H1 (cell line): ENCODE results near the gene ELANE. TPM values are rescaled to one million over a fixed set of nuclear protein-coding genes. Genes with fewer than 3 reads are reported as not detected.
A peak's percentile ranks its signal among the peaks of the same experiment; 100 is the strongest.

ENCODE experiments used
- CTCF ChIA-PET: fragments of 300-600 bp; sonication (Branson Sonifier 250); formaldehyde crosslinking; loops from one replicate; lab custom pipeline; 2021; ENCODE audit not compliant: partially characterized antibody; lab: Charles Lee
- POLR2A ChIA-PET: fragments of 300-600 bp; sonication (Branson Sonifier 250); formaldehyde crosslinking; loops from one replicate; lab custom pipeline; 2021; ENCODE audit warnings: inconsistent platforms; ENCODE audit not compliant: partially characterized antibody; lab: Charles Lee
- DNase-seq, 2 experiments: peaks; one replicate each; pipeline versions ENCODE4 v3.0.0 to v3.0.0-alpha.2; 2010 to 2022; ENCODE audit warnings: low spot score in 2 of 2, low read depth in 1 of 2, mixed read lengths in 1 of 2
- FAIRE-seq: peaks from 2 replicates; lab custom pipeline; 2011; peaks lifted over from hg19 to GRCh38; lab: Jason Lieb, UNC
- H2AFZ ChIP-seq: 2 replicates; pipeline ENCODE4 v1.8.1; 2012; ENCODE audit warnings: low read length, inconsistent platforms
- H2AK5ac ChIP-seq: 2 replicates; pipeline ENCODE4 v1.6.1; 2013; ENCODE audit warnings: low read depth, low read length
- H2BK120ac ChIP-seq: replicated peaks from 2 replicates; pipeline ENCODE3; 2013; ENCODE audit warnings: low read depth, low read length, inconsistent platforms
- H2BK12ac ChIP-seq: 2 replicates; pipeline ENCODE4 v1.6.1; 2013; ENCODE audit warnings: low read depth, low read length
- H2BK15ac ChIP-seq: 2 replicates; pipeline ENCODE4 v1.6.1; 2013; ENCODE audit warnings: low read length
- H2BK20ac ChIP-seq: 2 replicates; pipeline ENCODE4 v1.6.1; 2013; ENCODE audit warnings: low read length
- H2BK5ac ChIP-seq: 2 replicates; pipeline ENCODE4 v1.6.1; 2013; ENCODE audit warnings: low read depth, low read length
- H3K14ac ChIP-seq: 2 replicates; pipeline ENCODE4 v1.6.1; 2013; ENCODE audit warnings: inconsistent platforms; ENCODE audit not compliant: insufficient read length
- H3K18ac ChIP-seq: 2 replicates; pipeline ENCODE4 v1.6.1; 2013; ENCODE audit warnings: low read length; ENCODE audit errors: extremely low read depth
- H3K23ac ChIP-seq: 2 replicates; pipeline ENCODE4 v1.6.1; 2013; ENCODE audit warnings: inconsistent platforms; ENCODE audit not compliant: insufficient read length
- H3K23me2 ChIP-seq: 2 replicates; pipeline ENCODE4 v1.6.1; 2013; ENCODE audit warnings: low read depth, low read length
- H3K27ac ChIP-seq: 2 replicates; pipeline ENCODE4 v1.6.1; 2011; ENCODE audit warnings: low read depth, low read length, inconsistent platforms
- H3K27me3 ChIP-seq, 4 experiments: replicated peaks in 1 of 4; 1 replicate in 1 of 4; 2 replicates in 3 of 4; pipeline versions ENCODE4 v1.6.1 to v1.8.1; 2011 to 2013; ENCODE audit warnings: low read length in 3 of 4, mild to moderate bottlenecking in 3 of 4, inconsistent platforms in 2 of 4, mixed read lengths in 2 of 4, moderate library complexity in 1 of 4; ENCODE audit not compliant: control insufficient read depth in 3 of 4, insufficient read depth in 3 of 4; ENCODE audit errors: extremely low read depth in 1 of 4
- H3K36me3 ChIP-seq, 4 experiments: 2 replicates each; pipeline versions ENCODE4 v1.6.1 to v1.8.1; 2011 to 2013; ENCODE audit warnings: mild to moderate bottlenecking in 4 of 4, low read length in 3 of 4, moderate library complexity in 2 of 4, control low read depth in 1 of 4, inconsistent platforms in 1 of 4; ENCODE audit not compliant: insufficient read depth in 4 of 4, control insufficient read depth in 2 of 4
- H3K4ac ChIP-seq: replicated peaks from 2 replicates; pipeline ENCODE3; 2013; ENCODE audit warnings: low read length, low read depth, mixed read lengths, inconsistent platforms; ENCODE audit not compliant: insufficient read length
- H3K4me1 ChIP-seq, 4 experiments: replicated peaks in 1 of 4; 1 replicate in 1 of 4; 2 replicates in 3 of 4; pipeline versions ENCODE4 v1.6.1 to v1.8.1; 2011 to 2013; ENCODE audit warnings: low read length in 3 of 4, inconsistent platforms in 2 of 4, mixed read lengths in 1 of 4; ENCODE audit not compliant: insufficient read depth in 4 of 4, control insufficient read depth in 3 of 4
- H3K4me2 ChIP-seq, 2 experiments: 2 replicates each; pipeline versions ENCODE4 v1.6.1 to v1.8.1; 2011 to 2013; ENCODE audit warnings: low read depth in 2 of 2, low read length in 2 of 2, control low read depth in 1 of 2, inconsistent platforms in 1 of 2, mild to moderate bottlenecking in 1 of 2; ENCODE audit not compliant: insufficient read depth in 1 of 2
- H3K4me3 ChIP-seq, 4 experiments: fragments of 200-600, 300-600 bp in 1 of 4; sonication (generic), shearing (Covaris generic), sonication (Bioruptor Twin) in 1 of 4; 2 replicates each; pipeline versions ENCODE4 v1.5.1 to v1.8.1; 2011 to 2016; ENCODE audit warnings: low read length in 4 of 4, low read depth in 3 of 4, control low read depth in 2 of 4, inconsistent platforms in 2 of 4, mild to moderate bottlenecking in 2 of 4, mixed read lengths in 1 of 4, moderate library complexity in 1 of 4; ENCODE audit not compliant: insufficient read depth in 2 of 4; ENCODE audit errors: extremely low read depth in 1 of 4
- H3K56ac ChIP-seq: replicated peaks from 2 replicates; pipeline ENCODE3; 2013; ENCODE audit warnings: low read depth, mild to moderate bottlenecking, mixed read lengths, low read length, inconsistent platforms; ENCODE audit not compliant: insufficient read length
- H3K79me1 ChIP-seq: 2 replicates; pipeline ENCODE4 v1.6.1; 2013; ENCODE audit warnings: low read depth, low read length, control low read depth
- H3K79me2 ChIP-seq, 2 experiments: 2 replicates each; pipeline versions ENCODE4 v1.6.1 to v1.8.1; 2012 to 2013; ENCODE audit warnings: low read length in 2 of 2, mild to moderate bottlenecking in 2 of 2, inconsistent platforms in 1 of 2; ENCODE audit not compliant: insufficient read depth in 2 of 2, control insufficient read depth in 1 of 2
- H3K9ac ChIP-seq, 4 experiments: replicated peaks in 1 of 4; 1 replicate in 1 of 4; 2 replicates in 3 of 4; pipeline versions ENCODE4 v1.6.1 to v1.8.1; 2011 to 2013; ENCODE audit warnings: low read depth in 3 of 4, low read length in 3 of 4, control low read depth in 2 of 4, mild to moderate bottlenecking in 2 of 4, moderate library complexity in 2 of 4, inconsistent platforms in 1 of 4; ENCODE audit errors: extremely low read depth in 1 of 4
- H3K9me3 ChIP-seq, 2 experiments: 2 replicates each; pipeline versions ENCODE4 v1.6.1 to v1.8.1; 2012 to 2013; ENCODE audit warnings: mild to moderate bottlenecking in 2 of 2, moderate library complexity in 2 of 2, control low read depth in 1 of 2, inconsistent platforms in 1 of 2, low read depth in 1 of 2, low read length in 1 of 2, mixed read lengths in 1 of 2; ENCODE audit not compliant: insufficient read depth in 2 of 2
- H4K20me1 ChIP-seq, 2 experiments: replicated peaks in 1 of 2; 2 replicates each; pipeline versions ENCODE3 to v1.8.1; 2011 to 2013; ENCODE audit warnings: inconsistent platforms in 2 of 2, low read length in 2 of 2, mild to moderate bottlenecking in 1 of 2; ENCODE audit not compliant: insufficient read depth in 2 of 2, control insufficient read depth in 1 of 2
- H4K5ac ChIP-seq: 2 replicates; pipeline ENCODE4 v1.6.1; 2013; ENCODE audit warnings: low read length, low read depth, mixed read lengths, inconsistent platforms; ENCODE audit not compliant: insufficient read length
- H4K8ac ChIP-seq: 2 replicates; pipeline ENCODE4 v1.8.0; 2013; ENCODE audit warnings: mild to moderate bottlenecking, moderate library complexity, low read length, inconsistent platforms; ENCODE audit not compliant: insufficient read depth; ENCODE audit errors: extremely low read depth
- H4K91ac ChIP-seq: replicated peaks from 2 replicates; pipeline ENCODE3; 2013; ENCODE audit warnings: low read length, mixed read lengths, inconsistent platforms; ENCODE audit not compliant: insufficient read length
- CEBPB ChIP-seq: IDR thresholded peaks from 2 replicates; pipeline ENCODE4 v1.6.1; 2012; ENCODE audit warnings: low read depth, low read length
- CREB1 ChIP-seq: IDR thresholded peaks from 2 replicates; pipeline ENCODE4 v1.6.1; 2012; ENCODE audit warnings: inconsistent platforms
- CTBP2 ChIP-seq: IDR thresholded peaks from 2 replicates; pipeline ENCODE4 v1.7.0; 2011; ENCODE audit warnings: borderline replicate concordance, mild to moderate bottlenecking, moderate library complexity, mixed read lengths, low read length; ENCODE audit not compliant: insufficient read depth, insufficient read length
- EP300 ChIP-seq, 2 experiments: IDR thresholded peaks; 1 replicate in 1 of 2; 2 replicates in 1 of 2; pipeline ENCODE4 v1.6.1; 2011 to 2012; ENCODE audit warnings: low read depth in 2 of 2, low read length in 2 of 2, mild to moderate bottlenecking in 2 of 2, borderline replicate concordance in 1 of 2, inconsistent platforms in 1 of 2, moderate library complexity in 1 of 2
- JUND ChIP-seq: IDR thresholded peaks from 2 replicates; pipeline ENCODE4 v1.6.1; 2011; ENCODE audit warnings: mild to moderate bottlenecking, improper control_type of control experiment, low read length
- KDM1A ChIP-seq: fragments of 200-600, 300-600 bp; sonication (generic); IDR thresholded peaks from 2 replicates; pipeline ENCODE4 v1.7.1; 2016; ENCODE audit warnings: mild to moderate bottlenecking, low read length, borderline replicate concordance
- MAFK ChIP-seq: IDR thresholded peaks from 2 replicates; pipeline ENCODE4 v1.6.1; 2012; ENCODE audit warnings: low read depth, mild to moderate bottlenecking, improper control_type of control experiment, low read length
- SAP30 ChIP-seq: fragments of 300-600 bp; sonication (generic); IDR thresholded peaks from 2 replicates; pipeline ENCODE4 v1.7.1; 2012; ENCODE audit warnings: low read length, moderate library complexity, mild to moderate bottlenecking, inconsistent platforms; ENCODE audit not compliant: insufficient read depth, insufficient replicate concordance
- SIN3A ChIP-seq, 2 experiments: IDR thresholded peaks in 1 of 2; conservative IDR thresholded peaks in 1 of 2; 2 replicates each; pipeline ENCODE4 v1.6.1; 2011 to 2012; ENCODE audit warnings: low read length in 2 of 2, improper control_type of control experiment in 1 of 2, low read depth in 1 of 2, mild to moderate bottlenecking in 1 of 2
- SP4 ChIP-seq: IDR thresholded peaks from 2 replicates; pipeline ENCODE4 v1.6.1; 2012; ENCODE audit warnings: low read length, inconsistent platforms
- TCF12 ChIP-seq: IDR thresholded peaks from 2 replicates; pipeline ENCODE4 v1.6.1; 2011; ENCODE audit warnings: low read depth, mild to moderate bottlenecking, low read length
- WGBS, 2 experiments: shearing (Covaris generic) in 1 of 2; methylation state at CpG; one replicate each; pipeline versions ENCODE4 v1.1.6 to v1.1.7; 2013 to 2015; ENCODE audit warnings: low lambda C conversion rate in 2 of 2, mixed read lengths in 2 of 2, inconsistent platforms in 1 of 2, low coverage in 1 of 2, missing lambda C conversion rate in 1 of 2; ENCODE audit not compliant: insufficient replicate concordance in 2 of 2, insufficient coverage in 1 of 2, insufficient read length in 1 of 2; ENCODE audit errors: extremely low coverage in 1 of 2, missing lambda C conversion rate in 1 of 2; 5-methylcytosine and 5-hydroxymethylcytosine counted together
- polyA plus RNA-seq, 7 experiments: library from polyadenylated mRNA; depleted of rRNA in 3 of 7; stranded (reverse) in 5 of 7; unstranded in 2 of 7; fragments of >200 nt in 5 of 7; fragments of 200-250 nt in 2 of 7; gene quantifications; 1 replicate in 5 of 7; 2 replicates in 1 of 7; 4 replicates in 1 of 7; pipeline versions ENCODE4 v1.2.1 to v1.2.3, GENCODE V29; 2011 to 2013; ENCODE audit warnings: missing spikeins in 2 of 7, mixed read lengths in 2 of 7
- total RNA-seq: library from RNA; stranded (reverse); fragmentation: NEBNext Ultra II Directional; extraction: Animal tissue kit (Norgen Biotek cat#: 25700); gene quantifications from 2 replicates; pipeline ENCODE4 v1.2.1, GENCODE V29; 2021
- TF ChIP-seq, protein P1 (sequence below): IDR thresholded peaks from 2 replicates; pipeline ENCODE4 v1.6.1; 2011; ENCODE audit warnings: low read length, improper control_type of control experiment

ELANE gene
- total and polyA plus RNA-seq, 2 of the 8 experiments (the other 6 are each of a cell fraction or from before 2014, with no cell fraction given), result not detected

GRCh38 chr19:844546-844971, 7.5 kb upstream of the ELANE start:
- Histone ChIP-seq H3K56ac (no peak overlapping the region), H3K23ac (no peak overlapping the region), H3K9ac (no peak overlapping the region; a peak in 1 of 7 replicates), H3K27ac (no peak overlapping the region), H3K36me3 (no peaks in the 10 kb centered on the region), H3K23me2 (peaks cover 6% of the 10 kb centered on the region; the same call in 1 of the 2 replicates), H2AK5ac (no peak overlapping the region), H4K20me1 (no peaks in the 10 kb centered on the region), H4K91ac (no peak overlapping the region), H3K14ac (peak overlapping the region; percentile 94), H2BK15ac (no peak overlapping the region), H3K4me1 (peaks cover 0 to 6% (median 4%) of the 10 kb centered on the region in 4 experiments; a peak in 4 of 7 replicates), H3K4me2 (no peak overlapping the region; a peak in 1 of 4 replicates), H3K4ac (peak overlapping the region; percentile 78), H3K27me3 (peaks cover 7 to 21% (median 16%) of the 10 kb centered on the region in 4 experiments), H2BK20ac (no peak overlapping the region), H4K8ac (no peak overlapping the region), H2BK120ac (no peak overlapping the region), H3K4me3 (no peak overlapping the region), H3K79me2 (no peaks in the 10 kb centered on the region), H2BK5ac (no peak overlapping the region), H3K9me3 (no peaks in the 10 kb centered on the region), H2AFZ (no peak overlapping the region; the same call in 1 of the 2 replicates), H4K5ac (peak overlapping the region; percentile 60), H3K79me1 (no peaks in the 10 kb centered on the region), H3K18ac (no peak overlapping the region), H2BK12ac (no peak overlapping the region)
- no peak for FAIRE-seq
- no peak for DNase-seq
- ChIA-PET POLR2A (no interaction called here), CTCF (interaction anchor here (0.7 to 3.1 kb wide), 3 partner anchors 11 to 72 kb away, joined by 3 to 18 read pairs (median 3); no protein-coding TSS in a partner anchor)
- 58% methylated on average over 9 of the region's 11 CpGs; no CpG with 5 or more reads in 1 of the 2 experiments for WGBS, 2 experiments
- TF ChIP-seq TCF12 (no peak), MAFK (no peak), SP4 (no peak), CEBPB (no peak), EP300 (IDR thresholded peaks at IDR 0.05; ENCODE audit: borderline replicate concordance in 1 of 2, low read depth in 2 of 2, low read length in 2 of 2) (no peak), CREB1 (no peak), SIN3A (conservative IDR thresholded peaks at IDR 0.05 in 1 of 2, IDR thresholded peaks at IDR 0.05 in 1 of 2; ENCODE audit: low read depth in 1 of 2, low read length in 2 of 2) (no peak), SAP30 (no peak), JUND (no peak), KDM1A (0 out of 2 replicates have a peak, but pooled peaks have one; percentile 29), CTBP2 (no peak)
- TF ChIP-seq, protein P1, sequence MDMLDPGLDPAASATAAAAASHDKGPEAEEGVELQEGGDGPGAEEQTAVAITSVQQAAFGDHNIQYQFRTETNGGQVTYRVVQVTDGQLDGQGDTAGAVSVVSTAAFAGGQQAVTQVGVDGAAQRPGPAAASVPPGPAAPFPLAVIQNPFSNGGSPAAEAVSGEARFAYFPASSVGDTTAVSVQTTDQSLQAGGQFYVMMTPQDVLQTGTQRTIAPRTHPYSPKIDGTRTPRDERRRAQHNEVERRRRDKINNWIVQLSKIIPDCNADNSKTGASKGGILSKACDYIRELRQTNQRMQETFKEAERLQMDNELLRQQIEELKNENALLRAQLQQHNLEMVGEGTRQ, result no peak
